Measurements from ENCODE around the gene UBL5. TPM values are rescaled to one million over a fixed set of nuclear protein-coding genes. Genes with fewer than 3 reads are reported as not detected.

UBL5 gene
- total RNA-seq, 1 donor from 2014 or later: 169 TPM

DNA sequence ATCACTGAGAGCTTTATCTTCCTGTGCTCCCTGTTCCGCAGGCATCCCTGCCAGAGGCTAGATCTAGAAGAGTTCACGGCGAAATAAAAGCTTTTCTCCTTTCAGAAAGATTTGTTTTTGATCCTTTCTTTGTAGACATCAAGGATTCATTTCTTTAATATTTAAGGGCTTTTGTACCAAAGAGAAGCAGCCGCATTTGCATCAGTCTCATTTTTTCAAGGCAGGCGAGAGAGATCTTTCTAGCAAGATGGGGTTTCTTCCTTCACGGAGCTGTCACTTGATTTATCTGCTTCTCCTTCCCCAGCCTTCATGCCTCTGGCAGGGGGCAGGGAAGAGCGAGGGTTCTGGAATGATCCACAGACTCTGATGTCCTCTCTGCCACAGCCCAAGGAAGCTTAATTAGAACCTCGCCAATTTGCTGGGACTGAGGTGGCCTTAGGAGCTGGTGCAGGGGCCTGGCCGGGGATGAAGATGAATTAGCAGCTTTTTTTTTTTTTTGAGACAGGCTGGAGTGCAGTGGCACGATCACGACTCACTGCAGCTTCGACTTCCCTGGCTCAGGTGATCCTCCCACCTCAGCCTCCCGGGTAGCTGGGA lies 47.4 kb downstream of the UBL5 start:
- intact Hi-C loops (cut with DNase I): no loop called here
- no peak overlapping the region for H3K27ac ChIP-seq

DNA sequence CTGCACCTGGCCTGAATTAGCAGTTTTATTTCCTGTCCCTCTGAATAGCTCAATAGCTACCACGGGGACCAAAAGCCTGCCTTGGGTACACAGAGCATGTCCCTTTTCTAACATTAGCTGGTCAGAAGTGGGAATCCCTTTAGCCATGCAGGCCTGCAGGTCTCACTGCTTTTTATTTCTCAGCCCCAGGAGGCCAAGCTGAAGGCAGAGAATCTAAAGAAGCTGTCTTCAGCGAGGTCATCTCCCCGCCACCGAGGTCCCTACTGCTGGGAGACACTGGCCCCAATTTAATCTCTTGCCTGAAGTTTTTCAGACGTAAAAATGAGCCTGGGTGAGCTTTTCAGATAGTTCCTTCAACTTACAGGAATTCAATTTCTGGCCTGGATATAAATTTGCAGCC lies 48.1 kb downstream of the UBL5 start:
- Histone ChIP-seq H3K27ac (no peak overlapping the region), H3K4me1 (no peaks in the 10 kb centered on the region), H3K36me3 (no peaks in the 10 kb centered on the region), H3K4me3 (no peak overlapping the region), H3K9me3 (no peaks in the 10 kb centered on the region), H3K27me3 (no peaks in the 10 kb centered on the region)
- intact Hi-C loops (cut with DNase I): no loop called here
- TF ChIP-seq, protein P1, sequence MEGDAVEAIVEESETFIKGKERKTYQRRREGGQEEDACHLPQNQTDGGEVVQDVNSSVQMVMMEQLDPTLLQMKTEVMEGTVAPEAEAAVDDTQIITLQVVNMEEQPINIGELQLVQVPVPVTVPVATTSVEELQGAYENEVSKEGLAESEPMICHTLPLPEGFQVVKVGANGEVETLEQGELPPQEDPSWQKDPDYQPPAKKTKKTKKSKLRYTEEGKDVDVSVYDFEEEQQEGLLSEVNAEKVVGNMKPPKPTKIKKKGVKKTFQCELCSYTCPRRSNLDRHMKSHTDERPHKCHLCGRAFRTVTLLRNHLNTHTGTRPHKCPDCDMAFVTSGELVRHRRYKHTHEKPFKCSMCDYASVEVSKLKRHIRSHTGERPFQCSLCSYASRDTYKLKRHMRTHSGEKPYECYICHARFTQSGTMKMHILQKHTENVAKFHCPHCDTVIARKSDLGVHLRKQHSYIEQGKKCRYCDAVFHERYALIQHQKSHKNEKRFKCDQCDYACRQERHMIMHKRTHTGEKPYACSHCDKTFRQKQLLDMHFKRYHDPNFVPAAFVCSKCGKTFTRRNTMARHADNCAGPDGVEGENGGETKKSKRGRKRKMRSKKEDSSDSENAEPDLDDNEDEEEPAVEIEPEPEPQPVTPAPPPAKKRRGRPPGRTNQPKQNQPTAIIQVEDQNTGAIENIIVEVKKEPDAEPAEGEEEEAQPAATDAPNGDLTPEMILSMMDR (IDR thresholded peaks at IDR 0.05): no peak
- DNase-seq (ENCODE audit: low spot score in 2 of 2): no peak

More for the DNA sequence above, 47.4 kb downstream of the UBL5 start:
- Histone ChIP-seq H3K4me3 (no peak overlapping the region), H3K27me3 (no peaks in the 10 kb centered on the region), H3K4me1 (no peaks in the 10 kb centered on the region), H3K36me3 (no peaks in the 10 kb centered on the region), H3K9me3 (no peaks in the 10 kb centered on the region)
- TF ChIP-seq, protein P1 (IDR thresholded peaks at IDR 0.05): no peak
- DNase-seq (ENCODE audit: low spot score in 2 of 2): no peak

DNA sequence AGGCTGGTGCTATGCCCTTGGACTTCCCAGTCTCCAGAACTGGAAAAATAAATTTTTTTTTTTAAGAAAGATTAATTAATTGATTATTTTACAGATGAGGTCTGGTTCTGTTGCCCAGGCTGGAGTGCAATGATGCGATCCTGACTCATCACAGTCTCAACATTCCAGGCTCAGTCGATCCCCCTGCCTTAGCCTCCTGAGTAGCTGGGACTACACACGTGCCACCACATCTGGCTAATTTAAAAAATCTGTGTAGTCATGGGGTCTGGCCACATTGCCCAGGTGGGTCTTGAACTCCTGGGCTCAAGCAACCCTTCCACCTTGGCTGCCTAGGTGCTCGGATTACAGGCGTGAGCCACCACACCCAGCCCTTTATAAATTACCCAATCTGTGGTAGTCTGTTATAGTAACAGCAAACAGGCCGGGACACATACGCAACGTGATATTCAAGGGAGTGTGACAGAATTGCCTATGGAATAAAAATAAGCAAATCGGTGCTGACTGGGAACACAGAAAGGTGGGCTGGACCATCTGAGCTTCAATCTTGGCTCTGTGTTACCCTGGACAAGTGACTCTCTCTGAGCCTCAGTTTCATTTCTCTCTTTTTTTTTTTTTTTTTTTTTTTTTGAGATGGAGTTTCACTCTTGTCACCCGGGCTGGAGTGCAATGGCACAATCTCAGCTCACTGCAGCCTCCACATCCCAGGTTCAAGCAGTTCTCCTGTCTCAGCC lies 50.2 kb downstream of the UBL5 start:
- DNase-seq (ENCODE audit: low spot score in 2 of 2): no peak
- H3K27ac ChIP-seq: no peak overlapping the region
- H3K9me3 ChIP-seq: no peaks in the 10 kb centered on the region
- no peaks in the 10 kb centered on the region for H3K36me3 ChIP-seq
- no peak overlapping the region for H3K4me3 ChIP-seq
- H3K27me3 ChIP-seq: no peaks in the 10 kb centered on the region
- no peaks in the 10 kb centered on the region for H3K4me1 ChIP-seq
- intact Hi-C loops (cut with DNase I): no loop called here
- TF ChIP-seq, protein P1 (IDR thresholded peaks at IDR 0.05): no peak

DNA sequence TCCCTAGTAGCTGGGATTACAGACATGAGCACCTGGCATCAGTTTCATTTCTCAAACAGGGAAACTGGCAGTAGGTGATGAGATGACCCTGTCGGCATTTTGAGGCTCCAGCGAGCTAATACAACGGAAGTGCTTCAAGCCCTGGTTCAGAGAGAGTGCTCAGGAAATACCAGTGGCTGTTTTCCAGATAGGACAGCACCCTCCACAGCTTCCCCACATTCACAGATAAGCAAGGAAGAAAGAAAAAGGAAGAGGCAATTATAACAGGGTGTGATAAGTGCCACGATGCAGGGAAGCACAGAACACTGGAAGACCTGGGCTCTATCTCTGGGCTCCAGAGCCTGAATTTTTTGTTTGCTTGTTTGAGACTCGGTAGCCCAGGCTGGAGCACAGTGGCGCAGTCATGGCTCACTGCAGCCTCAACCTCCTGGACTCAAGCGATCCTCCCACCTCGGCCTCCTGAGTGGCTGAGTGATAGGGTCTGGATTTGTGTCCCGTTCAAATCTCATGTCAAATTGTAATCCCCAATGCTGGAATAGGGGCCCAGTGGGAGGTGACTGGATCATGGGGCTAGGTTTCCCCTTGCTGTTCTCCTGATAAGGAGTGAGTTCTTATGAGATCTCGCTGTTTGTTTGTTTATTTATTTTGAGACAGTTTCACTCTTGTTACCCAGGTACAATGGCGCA lies 50.9 kb downstream of the UBL5 start:
- DNase-seq (ENCODE audit: low spot score in 2 of 2): no peak
- intact Hi-C loops (cut with DNase I): no loop called here
- Histone ChIP-seq H3K27me3 (no peaks in the 10 kb centered on the region), H3K36me3 (no peaks in the 10 kb centered on the region), H3K4me3 (no peak overlapping the region), H3K4me1 (no peaks in the 10 kb centered on the region), H3K27ac (no peak overlapping the region), H3K9me3 (no peaks in the 10 kb centered on the region)
- TF ChIP-seq, protein P1 (IDR thresholded peaks at IDR 0.05): no peak

Other genes with a start within 250 kb of the UBL5 start
- gene ZNF121, start 243.4 kb upstream of the UBL5 start, total RNA-seq: 22.7 TPM
- 35.4 TPM for gene ZNF561, start 206.7 kb upstream of the UBL5 start, total RNA-seq
- 21.1 TPM for gene ZNF562, start 152.8 kb upstream of the UBL5 start, total RNA-seq
- 1.9 TPM for gene ZNF846, start 59.2 kb upstream of the UBL5 start, total RNA-seq
- 64.4 TPM for gene FBXL12, start 8.8 kb upstream of the UBL5 start, total RNA-seq
- gene PIN1, start 7.4 kb downstream of the UBL5 start, total RNA-seq: 50.7 TPM
- 0.96 TPM for gene OLFM2, start 108.6 kb downstream of the UBL5 start, total RNA-seq
- gene COL5A3, start 182.6 kb downstream of the UBL5 start, total RNA-seq: 13.6 TPM
- gene RDH8, start 185.6 kb downstream of the UBL5 start, total RNA-seq: not detected

Measured in ascending aorta (tissue), 2 donors.